ENCODE results near the gene RALGAPA1. TPM values are rescaled to one million over a fixed set of nuclear protein-coding genes. Genes with fewer than 3 reads are reported as not detected.

Gene RALGAPA1
- total RNA-seq, 1 experiment from 2014 or later: 31.7 TPM

GRCh38 chr14:35855876-35856481 is 46.9 kb upstream of the RALGAPA1 start:
- H3K27ac Mint-ChIP-seq: no peak overlapping the region
- TF ChIP-seq SOX15 (CRISPR knock-in tag; IDR thresholded peaks at IDR 0.05): no peak
- TF ChIP-seq ZNF423 (CRISPR knock-in tag; IDR thresholded peaks at IDR 0.05): no peak
- no peak for TF ChIP-seq ESRRA (CRISPR knock-in tag; IDR thresholded peaks at IDR 0.05; ENCODE audit: borderline replicate concordance)
- no peak for TF ChIP-seq CDX4 (CRISPR knock-in tag; IDR thresholded peaks at IDR 0.05; ENCODE audit: borderline replicate concordance)
- TF ChIP-seq, protein P1, sequence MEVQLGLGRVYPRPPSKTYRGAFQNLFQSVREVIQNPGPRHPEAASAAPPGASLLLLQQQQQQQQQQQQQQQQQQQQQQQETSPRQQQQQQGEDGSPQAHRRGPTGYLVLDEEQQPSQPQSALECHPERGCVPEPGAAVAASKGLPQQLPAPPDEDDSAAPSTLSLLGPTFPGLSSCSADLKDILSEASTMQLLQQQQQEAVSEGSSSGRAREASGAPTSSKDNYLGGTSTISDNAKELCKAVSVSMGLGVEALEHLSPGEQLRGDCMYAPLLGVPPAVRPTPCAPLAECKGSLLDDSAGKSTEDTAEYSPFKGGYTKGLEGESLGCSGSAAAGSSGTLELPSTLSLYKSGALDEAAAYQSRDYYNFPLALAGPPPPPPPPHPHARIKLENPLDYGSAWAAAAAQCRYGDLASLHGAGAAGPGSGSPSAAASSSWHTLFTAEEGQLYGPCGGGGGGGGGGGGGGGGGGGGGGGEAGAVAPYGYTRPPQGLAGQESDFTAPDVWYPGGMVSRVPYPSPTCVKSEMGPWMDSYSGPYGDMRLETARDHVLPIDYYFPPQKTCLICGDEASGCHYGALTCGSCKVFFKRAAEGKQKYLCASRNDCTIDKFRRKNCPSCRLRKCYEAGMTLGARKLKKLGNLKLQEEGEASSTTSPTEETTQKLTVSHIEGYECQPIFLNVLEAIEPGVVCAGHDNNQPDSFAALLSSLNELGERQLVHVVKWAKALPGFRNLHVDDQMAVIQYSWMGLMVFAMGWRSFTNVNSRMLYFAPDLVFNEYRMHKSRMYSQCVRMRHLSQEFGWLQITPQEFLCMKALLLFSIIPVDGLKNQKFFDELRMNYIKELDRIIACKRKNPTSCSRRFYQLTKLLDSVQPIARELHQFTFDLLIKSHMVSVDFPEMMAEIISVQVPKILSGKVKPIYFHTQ (CRISPR knock-in tag; IDR thresholded peaks at IDR 0.05): no peak
- ATAC-seq (no peak), DNase-seq (ENCODE audit: low spot score) (no peak)
- ChIA-PET CTCF (no interaction called here), POLR2A (no interaction called here)
- H3K4me3 Mint-ChIP-seq: no peak overlapping the region
- H3K27me3 Mint-ChIP-seq (ENCODE audit: low read depth): no peaks in the 10 kb centered on the region
- H3K36me3 Mint-ChIP-seq: peaks cover 17% of the 10 kb centered on the region
- H3K4me1 Mint-ChIP-seq: no peaks in the 10 kb centered on the region
- peaks cover 14% of the 10 kb centered on the region for H3K9me3 Mint-ChIP-seq

DNA sequence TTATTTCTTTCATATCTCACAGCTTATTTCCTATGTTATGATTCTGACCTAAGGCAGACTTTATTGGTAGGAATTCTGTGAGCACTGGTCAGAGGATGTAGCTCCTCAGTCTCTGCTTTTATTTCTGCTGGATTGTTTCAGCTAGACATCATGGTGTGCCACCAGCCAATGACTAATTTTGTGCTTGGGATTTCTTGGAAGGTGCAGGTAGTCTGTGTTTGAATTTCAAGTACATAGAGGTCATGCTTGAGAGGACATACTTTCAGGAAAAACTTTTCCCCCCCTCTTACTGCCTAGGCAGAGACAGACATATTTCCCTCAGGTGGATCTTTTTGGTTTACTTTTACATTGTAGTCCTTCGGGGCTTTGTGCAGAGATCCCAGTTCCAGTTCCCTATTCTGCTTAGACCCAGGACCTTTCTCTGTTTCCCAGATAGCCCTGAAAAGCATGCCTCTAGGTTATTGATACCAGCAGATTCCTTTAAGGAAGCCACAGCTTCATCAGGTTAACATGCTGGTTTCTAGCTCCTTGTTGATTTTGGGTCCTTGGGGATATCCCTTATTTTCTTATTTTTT is 45.7 kb upstream of the RALGAPA1 start:
- CTCF ChIA-PET: interaction anchor here (1.5 kb wide), 1 partner anchor 25 kb away, joined by 5 read pairs; no protein-coding TSS in a partner anchor

DNA sequence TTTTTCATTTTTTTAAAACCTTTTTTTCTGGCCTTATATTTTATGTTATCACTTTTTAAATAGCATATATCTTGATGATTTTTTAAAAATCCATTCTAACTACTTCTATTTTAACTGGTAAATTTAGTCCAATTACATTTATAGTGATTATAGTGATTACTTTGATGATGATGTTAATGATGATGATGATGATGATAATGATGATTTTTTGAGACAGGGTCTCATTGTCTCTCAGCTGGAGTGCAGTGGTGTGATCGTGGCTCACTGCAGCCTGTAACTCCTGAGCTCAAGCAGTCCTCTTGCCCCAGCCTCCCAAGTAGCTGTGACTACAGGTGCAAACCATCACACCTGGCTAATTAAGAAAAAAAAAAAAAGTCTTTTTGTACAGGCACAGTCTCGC is 44.1 kb upstream of the RALGAPA1 start:
- ATAC-seq (no peak), DNase-seq (ENCODE audit: low spot score) (no peak)
- no peak overlapping the region for H3K4me3 Mint-ChIP-seq
- H3K9me3 Mint-ChIP-seq: peaks cover 16% of the 10 kb centered on the region
- H3K4me1 Mint-ChIP-seq: no peaks in the 10 kb centered on the region
- H3K27me3 Mint-ChIP-seq (ENCODE audit: low read depth): no peaks in the 10 kb centered on the region
- TF ChIP-seq PRDM15 (CRISPR knock-in tag; IDR thresholded peaks at IDR 0.05): no peak
- TF ChIP-seq STAT6 (CRISPR knock-in tag; conservative IDR thresholded peaks at IDR 0.05; ENCODE audit: low read depth): no peak
- TF ChIP-seq, protein P2, sequence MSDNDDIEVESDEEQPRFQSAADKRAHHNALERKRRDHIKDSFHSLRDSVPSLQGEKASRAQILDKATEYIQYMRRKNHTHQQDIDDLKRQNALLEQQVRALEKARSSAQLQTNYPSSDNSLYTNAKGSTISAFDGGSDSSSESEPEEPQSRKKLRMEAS (CRISPR knock-in tag; IDR thresholded peaks at IDR 0.05): no peak
- no peak overlapping the region for H3K27ac Mint-ChIP-seq
- CTCF ChIA-PET: no interaction called here
- POLR2A ChIA-PET: no interaction called here
- peaks cover 21% of the 10 kb centered on the region for H3K36me3 Mint-ChIP-seq

More for the DNA sequence above, 45.7 kb upstream of the RALGAPA1 start:
- H3K4me3 Mint-ChIP-seq: no peak overlapping the region
- DNase-seq (ENCODE audit: low spot score) (no peak), ATAC-seq (no peak)
- H3K36me3 Mint-ChIP-seq: peaks cover 23% of the 10 kb centered on the region
- POLR2A ChIA-PET: no interaction called here
- TF ChIP-seq NFATC4 (CRISPR knock-in tag; IDR thresholded peaks at IDR 0.05): no peak
- TF ChIP-seq CREM (CRISPR knock-in tag; IDR thresholded peaks at IDR 0.05): no peak
- no peak for TF ChIP-seq ZNF671 (CRISPR knock-in tag; IDR thresholded peaks at IDR 0.05)
- TF ChIP-seq NFE2L1 (CRISPR knock-in tag; IDR thresholded peaks at IDR 0.05): no peak
- TF ChIP-seq GRHL2 (CRISPR knock-in tag; IDR thresholded peaks at IDR 0.05; ENCODE audit: insufficient replicate concordance, severe bottlenecking): no peak
- no peak for TF ChIP-seq ATF3 (CRISPR knock-in tag; conservative IDR thresholded peaks at IDR 0.05)
- TF ChIP-seq, protein P3, sequence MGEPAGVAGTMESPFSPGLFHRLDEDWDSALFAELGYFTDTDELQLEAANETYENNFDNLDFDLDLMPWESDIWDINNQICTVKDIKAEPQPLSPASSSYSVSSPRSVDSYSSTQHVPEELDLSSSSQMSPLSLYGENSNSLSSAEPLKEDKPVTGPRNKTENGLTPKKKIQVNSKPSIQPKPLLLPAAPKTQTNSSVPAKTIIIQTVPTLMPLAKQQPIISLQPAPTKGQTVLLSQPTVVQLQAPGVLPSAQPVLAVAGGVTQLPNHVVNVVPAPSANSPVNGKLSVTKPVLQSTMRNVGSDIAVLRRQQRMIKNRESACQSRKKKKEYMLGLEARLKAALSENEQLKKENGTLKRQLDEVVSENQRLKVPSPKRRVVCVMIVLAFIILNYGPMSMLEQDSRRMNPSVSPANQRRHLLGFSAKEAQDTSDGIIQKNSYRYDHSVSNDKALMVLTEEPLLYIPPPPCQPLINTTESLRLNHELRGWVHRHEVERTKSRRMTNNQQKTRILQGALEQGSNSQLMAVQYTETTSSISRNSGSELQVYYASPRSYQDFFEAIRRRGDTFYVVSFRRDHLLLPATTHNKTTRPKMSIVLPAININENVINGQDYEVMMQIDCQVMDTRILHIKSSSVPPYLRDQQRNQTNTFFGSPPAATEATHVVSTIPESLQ (CRISPR knock-in tag; IDR thresholded peaks at IDR 0.05): no peak
- H3K27me3 Mint-ChIP-seq (ENCODE audit: low read depth): no peaks in the 10 kb centered on the region
- no peak overlapping the region for H3K27ac Mint-ChIP-seq
- peaks cover 16% of the 10 kb centered on the region for H3K9me3 Mint-ChIP-seq
- no peaks in the 10 kb centered on the region for H3K4me1 Mint-ChIP-seq

Measured in WTC11 (cell line).